GM13977 (cell line): ENCODE results near the gene MYO10.

Experiments
- DNase-seq: peaks from one replicate; pipeline ENCODE4 v3.0.0; 2012; ENCODE audit warnings: low spot score
- CTCF ChIP-seq: IDR thresholded peaks from 2 replicates; pipeline ENCODE4 v1.5.1; 2012; ENCODE audit warnings: mild to moderate bottlenecking, control low read depth; ENCODE audit not compliant: insufficient read depth; ENCODE audit errors: extremely low read depth, missing control alignments
- in situ Hi-C: fragments of 300-500 bp; cut with MboI; formaldehyde crosslinking; loops from one replicate; pipeline ENCODE4 v1.12.0; 2022; ENCODE audit warnings: low sequenced_read_pairs, low pct_unique_long_range_greater_than_20kb, mixed read lengths, inconsistent platforms; ENCODE audit not compliant: unreplicated experiment

Gene MYO10

GRCh38 chr5:16809395-16810207 is 126.5 kb downstream of the MYO10 start:
- in situ Hi-C loops, result no loop called here
- no peak for TF ChIP-seq CTCF
- no peak for DNase-seq

- no peak for TF ChIP-seq CTCF
- in situ Hi-C loops, result no loop called here
- no peak for DNase-seq
Observed at GRCh38 chr5:16809010-16809394, 127.1 kb downstream of the MYO10 start.

GRCh38 chr5:16808021-16808420 is 128.1 kb downstream of the MYO10 start:
- no peak for DNase-seq
- in situ Hi-C loops, result no loop called here
- no peak for TF ChIP-seq CTCF

GRCh38 chr5:16807547-16807864 is 128.6 kb downstream of the MYO10 start:
- in situ Hi-C loops, result no loop called here
- DNase-seq, result no peak
- no peak for TF ChIP-seq CTCF

- no peak for TF ChIP-seq CTCF
- in situ Hi-C loops, result no loop called here
Observed at GRCh38 chr5:16806711-16807546, 129.2 kb downstream of the MYO10 start.

GRCh38 chr5:16805486-16805885 is 130.6 kb downstream of the MYO10 start:
- in situ Hi-C loops, result no loop called here
- no peak for TF ChIP-seq CTCF
- DNase-seq, result no peak

More at GRCh38 chr5:16806711-16807546, 129.2 kb downstream of the MYO10 start:
- DNase-seq, result no peak
